Kidney (tissue), 14 donors: ENCODE measurements around the gene RXRB. TPM values are rescaled to one million over a fixed set of nuclear protein-coding genes. Genes with fewer than 3 reads are reported as not detected.

ENCODE experiments used
- DNase-seq, 5 donors: peaks; one replicate each; pipeline ENCODE4 v3.0.0-alpha.2; 2013 to 2020
- FAIRE-seq: peaks from 2 replicates; lab custom pipeline; 2012; peaks lifted over from hg19 to GRCh38; lab: Jason Lieb, UNC
- H3K27ac ChIP-seq, 2 donors: one replicate each; pipeline ENCODE4 v1.7.0; 2013; ENCODE audit warnings: low read depth in 2 of 2, low read length in 2 of 2, inconsistent platforms in 1 of 2
- H3K27me3 ChIP-seq: one replicate; pipeline ENCODE4 v1.7.1; 2013; ENCODE audit warnings: low read length, inconsistent platforms; ENCODE audit not compliant: control insufficient read depth, insufficient read depth
- H3K36me3 ChIP-seq, 3 donors: one replicate each; pipeline versions ENCODE4 v1.7.0 to v1.7.1; 2013; ENCODE audit warnings: low read length in 3 of 3, control low read depth in 1 of 3, inconsistent platforms in 1 of 3; ENCODE audit not compliant: insufficient read depth in 3 of 3, control insufficient read depth in 2 of 3
- H3K4me1 ChIP-seq, 3 donors: one replicate each; pipeline versions ENCODE4 v1.7.0 to v1.7.1; 2013; ENCODE audit warnings: low read length in 3 of 3, inconsistent platforms in 1 of 3, low read depth in 1 of 3; ENCODE audit not compliant: control insufficient read depth in 2 of 3, insufficient read depth in 2 of 3
- H3K4me3 ChIP-seq, 3 donors: one replicate each; pipeline versions ENCODE4 v1.7.0 to v1.8.1; 2013; ENCODE audit warnings: low read length in 3 of 3, control low read depth in 1 of 3, inconsistent platforms in 1 of 3
- H3K9ac ChIP-seq, 3 donors: one replicate each; pipeline versions ENCODE4 v1.7.0 to v1.7.1; 2013; ENCODE audit warnings: low read length in 3 of 3, control low read depth in 1 of 3, inconsistent platforms in 1 of 3
- H3K9me3 ChIP-seq, 3 donors: one replicate each; pipeline versions ENCODE4 v1.7.0 to v1.7.1; 2013; ENCODE audit warnings: low read length in 3 of 3, control low read depth in 1 of 3, inconsistent platforms in 1 of 3; ENCODE audit not compliant: control insufficient read depth in 2 of 3, insufficient read depth in 1 of 3
- CTCF ChIP-seq: IDR thresholded peaks from 3 replicates; pipeline ENCODE4 v1.5.1; 2012; ENCODE audit warnings: mild to moderate bottlenecking, moderate library complexity, borderline replicate concordance; ENCODE audit not compliant: insufficient read depth; ENCODE audit errors: extremely low read depth
- intact Hi-C: fragments of 100-400 bp; cut with DNase I; formaldehyde crosslinking; loops from one replicate; pipeline ENCODE4 v1.11.1; 2022
- polyA plus RNA-seq: library from polyadenylated mRNA; stranded (reverse); fragments of 350-450 nt; fragmentation: Illumina TruSeq; extraction: RNeasy Lipid Tissue Mini Kit (QIAGEN cat#74804); gene quantifications from one replicate; pipeline ENCODE4 v1.2.3, GENCODE V29; 2014; ENCODE audit warnings: low read depth, low replicate concordance; ENCODE audit not compliant: insufficient read depth
- total RNA-seq: library from RNA; stranded (reverse); fragmentation: NEBNext Ultra II Directional; extraction: Animal tissue kit (Norgen Biotek cat#: 25700); gene quantifications from one replicate; pipeline ENCODE4 v1.2.1, GENCODE V29; 2021
- donor health status: control.
- donor health status: control.
- donor health status: control.
- donor health status: control.
- donor health status: control.
- donor health status: DM: yes; HTN: yes; CAD: no.
- donor health status: Normal renal cell carcinoma (clear cell type).

The RXRB gene
- total and polyA plus RNA-seq, 2 donors from 2014 or later, result 35.7 to 52.2 TPM

- Histone ChIP-seq H3K36me3 (no peaks in the 10 kb centered on the region), H3K9me3 (no peaks in the 10 kb centered on the region), H3K4me1 (peaks cover 0 to 12% (median 4%) of the 10 kb centered on the region in 3 donors), H3K27me3 (no peaks in the 10 kb centered on the region), H3K4me3 (no peak overlapping the region), H3K27ac (no peak overlapping the region), H3K9ac (no peak overlapping the region)
- FAIRE-seq (no peak), DNase-seq (peak in 1 of 5 donors; percentile 14)
- intact Hi-C loops, result no loop called here
- TF ChIP-seq CTCF, result no peak
These were observed 16.8 kb upstream of the RXRB start for GRCh38 chr6:33217246-33217645.

- DNase-seq (no peak), FAIRE-seq (no peak)
- Histone ChIP-seq H3K36me3 (peaks cover 0 to 5% (median 0%) of the 10 kb centered on the region in 3 donors), H3K27me3 (no peaks in the 10 kb centered on the region), H3K4me3 (no peak overlapping the region), H3K27ac (no peak overlapping the region), H3K9ac (no peak overlapping the region), H3K4me1 (peaks cover 0 to 12% (median 4%) of the 10 kb centered on the region in 3 donors), H3K9me3 (no peaks in the 10 kb centered on the region)
- intact Hi-C loops, result no loop called here
- no peak for TF ChIP-seq CTCF
These were observed 15.7 kb upstream of the RXRB start for GRCh38 chr6:33216117-33216649.

- no peak overlapping the region for H3K27ac ChIP-seq
- FAIRE-seq (no peak), DNase-seq (peak in 1 of 5 donors; percentile 70)
- H3K9ac ChIP-seq, result no peak overlapping the region
- TF ChIP-seq CTCF, result no peak
- H3K36me3 ChIP-seq, result peaks cover 0 to 9% (median 0%) of the 10 kb centered on the region in 3 donors
- no peaks in the 10 kb centered on the region for H3K9me3 ChIP-seq
- peaks cover 0 to 12% (median 4%) of the 10 kb centered on the region in 3 donors for H3K4me1 ChIP-seq
- no peak overlapping the region for H3K4me3 ChIP-seq
- H3K27me3 ChIP-seq, result no peaks in the 10 kb centered on the region
- intact Hi-C loops, result no loop called here
These were observed 15.0 kb upstream of the RXRB start for GRCh38 chr6:33215271-33216116.
